WTC11 (cell line): ENCODE results near the gene CCNYL1. TPM values are rescaled to one million over a fixed set of nuclear protein-coding genes. Genes with fewer than 3 reads are reported as not detected.

ENCODE experiments used
- ATAC-seq: fragments of 200-7000 bp; cut with Tn5 transposase; 2 replicates; pipeline ENCODE4 v1.10.0; 2021; ENCODE audit warnings: mild to moderate bottlenecking, moderate library complexity
- CTCF ChIA-PET: fragments of 300-600 bp; sonication (Branson Sonifier 250); formaldehyde crosslinking; loops from one replicate; lab custom pipeline; 2021; ENCODE audit warnings: antibody characterized with exemption; lab: Charles Lee
- POLR2A ChIA-PET: fragments of 350-600 bp; sonication (Branson Sonifier 250); formaldehyde crosslinking; loops from one replicate; lab custom pipeline; 2021; ENCODE audit warnings: antibody characterized with exemption; lab: Charles Lee
- DNase-seq: peaks from one replicate; pipeline ENCODE4 v3.0.0; 2021; ENCODE audit warnings: low spot score
- H3K27ac Mint-ChIP-seq: 2 replicates; pipeline ENCODE4 v1.8.0; 2021; ENCODE audit warnings: mixed read lengths
- H3K27me3 Mint-ChIP-seq: 2 replicates; pipeline ENCODE4 v1.8.0; 2021; ENCODE audit warnings: low read depth, mild to moderate bottlenecking, moderate library complexity, mixed read lengths
- H3K36me3 Mint-ChIP-seq: 2 replicates; pipeline ENCODE4 v1.8.0; 2021; ENCODE audit warnings: mixed read lengths
- H3K4me1 Mint-ChIP-seq: 2 replicates; pipeline ENCODE4 v1.8.0; 2022; ENCODE audit warnings: mixed read lengths
- H3K4me3 Mint-ChIP-seq: 2 replicates; pipeline ENCODE4 v1.8.0; 2021; ENCODE audit warnings: mild to moderate bottlenecking, moderate library complexity, mixed read lengths
- H3K9me3 Mint-ChIP-seq: 2 replicates; pipeline ENCODE4 v1.8.0; 2021; ENCODE audit warnings: mixed read lengths
- CBFB ChIP-seq: sonication (generic); formaldehyde crosslinking; IDR thresholded peaks from 2 replicates; pipeline ENCODE4 v1.8.1; 2022; ENCODE audit warnings: mild to moderate bottlenecking, low read depth, missing genetic modification reagents
- CDX4 ChIP-seq: fragments of 250-450 bp; sonication (Bioruptor Pico); IDR thresholded peaks from 2 replicates; pipeline ENCODE4 v1.9.0; 2021; ENCODE audit warnings: moderate library complexity, mild to moderate bottlenecking, inconsistent platforms, borderline replicate concordance
- CREB1 ChIP-seq: sonication (generic); formaldehyde crosslinking; IDR thresholded peaks from 2 replicates; pipeline ENCODE4 v1.8.0; 2023; ENCODE audit warnings: mild to moderate bottlenecking, missing genetic modification reagents
- CREM ChIP-seq: sonication (generic); formaldehyde crosslinking; IDR thresholded peaks from 2 replicates; pipeline ENCODE4 v1.8.1; 2022; ENCODE audit warnings: mild to moderate bottlenecking, missing genetic modification reagents, moderate library complexity
- CTCF ChIP-seq: fragments of 200-600 bp; IDR thresholded peaks from 2 replicates; pipeline ENCODE4 v1.8.0; 2022; ENCODE audit warnings: antibody characterized with exemption
- E2F1 ChIP-seq: sonication (generic); formaldehyde crosslinking; IDR thresholded peaks from 2 replicates; pipeline ENCODE4 v1.8.0; 2022; ENCODE audit warnings: mild to moderate bottlenecking, missing genetic modification reagents
- ESRRA ChIP-seq: sonication (generic); formaldehyde crosslinking; IDR thresholded peaks from 2 replicates; pipeline ENCODE4 v1.8.1; 2022; ENCODE audit warnings: mild to moderate bottlenecking, missing genetic modification reagents, borderline replicate concordance
- ETV6 ChIP-seq: sonication (generic); formaldehyde crosslinking; IDR thresholded peaks from 2 replicates; pipeline ENCODE4 v1.8.1; 2022; ENCODE audit warnings: mild to moderate bottlenecking, missing genetic modification reagents
- FOXP1 ChIP-seq: sonication (generic); formaldehyde crosslinking; IDR thresholded peaks from 2 replicates; pipeline ENCODE4 v1.8.0; 2022; ENCODE audit warnings: missing genetic modification reagents, mild to moderate bottlenecking, moderate library complexity, borderline replicate concordance
- HMGA2 ChIP-seq: fragments of 250-450 bp; sonication (Bioruptor Pico); IDR thresholded peaks from 2 replicates; pipeline ENCODE4 v1.4.0; 2021; ENCODE audit warnings: mild to moderate bottlenecking, moderate library complexity
- IRF2 ChIP-seq: sonication (generic); formaldehyde crosslinking; IDR thresholded peaks from 2 replicates; pipeline ENCODE4 v1.8.0; 2022; ENCODE audit warnings: low read depth, missing genetic modification reagents, borderline replicate concordance
- NFYB ChIP-seq: sonication (generic); formaldehyde crosslinking; conservative IDR thresholded peaks from 2 replicates; pipeline ENCODE4 v1.8.0; 2022; ENCODE audit warnings: low read depth, missing genetic modification reagents
- SOX15 ChIP-seq: fragments of 250-450 bp; sonication (Bioruptor Pico); IDR thresholded peaks from 2 replicates; pipeline ENCODE4 v1.9.0; 2021; ENCODE audit warnings: mild to moderate bottlenecking
- TEAD1 ChIP-seq: sonication (generic); formaldehyde crosslinking; IDR thresholded peaks from 2 replicates; pipeline ENCODE4 v1.8.0; 2022; ENCODE audit warnings: mild to moderate bottlenecking, missing genetic modification reagents
- TP53 ChIP-seq: sonication (generic); formaldehyde crosslinking; IDR thresholded peaks from 2 replicates; pipeline ENCODE4 v1.8.1; 2023; ENCODE audit warnings: mild to moderate bottlenecking, missing genetic modification reagents
- ZBTB21 ChIP-seq: sonication (generic); formaldehyde crosslinking; IDR thresholded peaks from 2 replicates; pipeline ENCODE4 v1.8.1; 2023; ENCODE audit warnings: mild to moderate bottlenecking, missing genetic modification reagents, borderline replicate concordance
- ZBTB43 ChIP-seq: sonication (generic); formaldehyde crosslinking; IDR thresholded peaks from 2 replicates; pipeline ENCODE4 v1.8.1; 2023; ENCODE audit warnings: mild to moderate bottlenecking, missing genetic modification reagents
- ZNF425 ChIP-seq: fragments of 250-450 bp; sonication (Bioruptor Pico); conservative IDR thresholded peaks from 2 replicates; pipeline ENCODE4 v1.9.0; 2021; ENCODE audit warnings: mild to moderate bottlenecking
- ZNF512 ChIP-seq: sonication (generic); formaldehyde crosslinking; IDR thresholded peaks from 2 replicates; pipeline ENCODE4 v1.8.1; 2022; ENCODE audit warnings: missing genetic modification reagents, borderline replicate concordance
- total RNA-seq: library from RNA; stranded (reverse); gene quantifications from 3 replicates; pipeline ENCODE4 v1.2.3, GENCODE V29; 2021

Gene CCNYL1
- total RNA-seq, 1 experiment from 2014 or later = 31.6 TPM

GRCh38 chr2:207683879-207684627, 27.4 kb upstream of the CCNYL1 start:
- no peak overlapping the region for H3K4me3 Mint-ChIP-seq
- peak overlapping the region; percentile 74; the same call in 1 of the 2 replicates for H3K27ac Mint-ChIP-seq
- no peak for ATAC-seq
- no peaks in the 10 kb centered on the region for H3K27me3 Mint-ChIP-seq
- CTCF ChIA-PET = interaction anchor here (4.8 kb wide), 1 partner anchor 9 kb away, joined by 35 read pairs; no protein-coding TSS in a partner anchor
- H3K4me1 Mint-ChIP-seq = no peaks in the 10 kb centered on the region
- TF ChIP-seq ZNF425 (CRISPR knock-in tag) (no peak), HMGA2 (CRISPR knock-in tag) (no peak), CREB1 (no peak)
- no peak for DNase-seq
- no peaks in the 10 kb centered on the region for H3K9me3 Mint-ChIP-seq
- H3K36me3 Mint-ChIP-seq = no peaks in the 10 kb centered on the region
- POLR2A ChIA-PET = interaction anchor here (0.7 kb wide), 1 partner anchor 58 kb away, joined by 3 read pairs; no protein-coding TSS in a partner anchor

- H3K27me3 Mint-ChIP-seq = no peaks in the 10 kb centered on the region
- ChIA-PET POLR2A (interaction anchor here (0.6 kb wide), 1 partner anchor 18 kb away, joined by 3 read pairs; no protein-coding TSS in a partner anchor), CTCF (interaction anchor here (1.0 kb wide), 1 partner anchor 60 kb away, joined by 3 read pairs; no protein-coding TSS in a partner anchor)
- no peaks in the 10 kb centered on the region for H3K36me3 Mint-ChIP-seq
- no peak overlapping the region for H3K4me3 Mint-ChIP-seq
- no peaks in the 10 kb centered on the region for H3K4me1 Mint-ChIP-seq
- H3K9me3 Mint-ChIP-seq = no peaks in the 10 kb centered on the region
- no peak overlapping the region; the same call in 1 of the 2 replicates for H3K27ac Mint-ChIP-seq
- DNase-seq = no peak
- no peak for TF ChIP-seq TP53 (CRISPR knock-in tag)
- TF ChIP-seq ZNF512 = 0 out of 2 replicates have a peak, but pooled peaks have one; percentile 43
- TF ChIP-seq, all 79 proteins: peak for 1
- no peak for ATAC-seq
Measured at GRCh38 chr2:207686812-207687211, 24.6 kb upstream of the CCNYL1 start.

- H3K36me3 Mint-ChIP-seq = no peaks in the 10 kb centered on the region
- ChIA-PET POLR2A (no interaction called here), CTCF (interaction anchor here (1.1 kb wide), 1 partner anchor 62 kb away, joined by 3 read pairs; no protein-coding TSS in a partner anchor)
- ATAC-seq (no peak), DNase-seq (no peak)
- no peak overlapping the region for H3K27ac Mint-ChIP-seq
- no peak overlapping the region for H3K4me3 Mint-ChIP-seq
- 0 out of 2 replicates have a peak, but pooled peaks cover 3% of the 10 kb centered on the region for H3K4me1 Mint-ChIP-seq
- no peaks in the 10 kb centered on the region for H3K9me3 Mint-ChIP-seq
- H3K27me3 Mint-ChIP-seq = no peaks in the 10 kb centered on the region
- TF ChIP-seq IRF2 (CRISPR knock-in tag) (no peak), SOX15 (CRISPR knock-in tag) (no peak), E2F1 (CRISPR knock-in tag) (no peak), FOXP1 (CRISPR knock-in tag) (no peak), ZBTB43 (CRISPR knock-in tag) (no peak), CDX4 (CRISPR knock-in tag) (no peak), ETV6 (no peak), TEAD1 (CRISPR knock-in tag) (no peak), CREM (no peak), ESRRA (CRISPR knock-in tag) (no peak), ZNF425 (CRISPR knock-in tag) (no peak), CBFB (CRISPR knock-in tag) (no peak), CTCF (no peak), ZBTB21 (CRISPR knock-in tag) (no peak), NFYB (CRISPR knock-in tag) (no peak)
Measured at GRCh38 chr2:207688597-207688996, 22.8 kb upstream of the CCNYL1 start.
